Activated naive CD4-positive, alpha-beta T cell treated with anti-CD3 and anti-CD28 coated beads, Interleukin-2, amount 10 ng/mL, durations not matched to agents 7 days and 5 days (primary cell): ENCODE results near the gene CHST9.

Source experiments
- CTCF ChIA-PET: fragments of 350-600 bp; sonication (Branson Sonifier 250); formaldehyde crosslinking; loops from one replicate; lab custom pipeline; 2021; ENCODE audit warnings: antibody characterized with exemption; lab: Charles Lee
- DNase-seq: peaks from one replicate; pipeline ENCODE4 v3.0.0-alpha.2; 2020
- H3K27ac Mint-ChIP-seq: one replicate; pipeline ENCODE4 v1.8.0; 2021; ENCODE audit warnings: mild to moderate bottlenecking, moderate library complexity, mixed read lengths
- H3K27me3 Mint-ChIP-seq: one replicate; pipeline ENCODE4 v1.8.0; 2021; ENCODE audit warnings: mild to moderate bottlenecking, mixed read lengths
- H3K36me3 Mint-ChIP-seq: one replicate; pipeline ENCODE4 v1.8.0; 2021; ENCODE audit warnings: mixed read lengths
- H3K4me1 Mint-ChIP-seq: one replicate; pipeline ENCODE4 v1.8.0; 2021; ENCODE audit warnings: mixed read lengths
- H3K4me3 Mint-ChIP-seq: one replicate; pipeline ENCODE4 v1.8.0; 2021; ENCODE audit warnings: mild to moderate bottlenecking, moderate library complexity, mixed read lengths
- H3K9me3 Mint-ChIP-seq: one replicate; pipeline ENCODE4 v1.8.0; 2021; ENCODE audit warnings: mixed read lengths

The CHST9 gene

GRCh38 chr18:26902291-26902690 is 282.8 kb downstream of the CHST9 start:
- no peak for DNase-seq
- Mint-ChIP-seq H3K4me1 (no peaks in the 10 kb centered on the region), H3K27me3 (no peaks in the 10 kb centered on the region), H3K9me3 (peaks cover 24% of the 10 kb centered on the region), H3K36me3 (no peaks in the 10 kb centered on the region), H3K27ac (no peak overlapping the region), H3K4me3 (no peak overlapping the region)
- CTCF ChIA-PET = no interaction called here

DNA sequence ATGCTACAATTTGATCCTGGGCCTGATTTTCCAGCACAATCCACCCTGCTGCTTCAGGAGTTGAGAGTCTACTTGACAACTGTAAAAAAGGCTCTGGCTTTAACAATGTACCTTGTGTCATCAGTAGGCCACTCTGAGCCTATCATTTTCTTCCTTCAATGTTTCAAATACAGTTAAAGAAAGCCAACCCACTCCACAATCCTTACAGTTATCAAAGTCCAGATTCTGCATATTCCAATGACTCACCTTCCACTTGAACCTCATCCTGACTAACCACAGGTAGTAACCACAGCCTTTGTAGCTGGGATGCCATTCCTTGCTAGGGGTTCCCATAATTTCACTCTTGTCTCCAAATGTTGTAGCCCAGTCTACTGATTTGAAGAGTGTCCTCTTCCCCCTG is 284.1 kb downstream of the CHST9 start:
- no peak overlapping the region for H3K27ac Mint-ChIP-seq

GRCh38 chr18:26894426-26894825 is 290.7 kb downstream of the CHST9 start:
- no peak overlapping the region for H3K4me3 Mint-ChIP-seq
- CTCF ChIA-PET = no interaction called here
- no peak for DNase-seq
- H3K4me1 Mint-ChIP-seq = no peaks in the 10 kb centered on the region
- H3K9me3 Mint-ChIP-seq = peaks cover 2% of the 10 kb centered on the region
- no peak overlapping the region for H3K27ac Mint-ChIP-seq
- H3K27me3 Mint-ChIP-seq = no peaks in the 10 kb centered on the region
- no peaks in the 10 kb centered on the region for H3K36me3 Mint-ChIP-seq

More for the DNA sequence above, 284.1 kb downstream of the CHST9 start:
- DNase-seq = no peak
- no peak overlapping the region for H3K4me3 Mint-ChIP-seq
- no peaks in the 10 kb centered on the region for H3K4me1 Mint-ChIP-seq
- H3K27me3 Mint-ChIP-seq = no peaks in the 10 kb centered on the region
- CTCF ChIA-PET = no interaction called here
- no peaks in the 10 kb centered on the region for H3K36me3 Mint-ChIP-seq
- peaks cover 24% of the 10 kb centered on the region for H3K9me3 Mint-ChIP-seq

- Mint-ChIP-seq H3K27ac (no peak overlapping the region), H3K4me1 (no peaks in the 10 kb centered on the region), H3K27me3 (no peaks in the 10 kb centered on the region), H3K36me3 (no peaks in the 10 kb centered on the region), H3K4me3 (no peak overlapping the region), H3K9me3 (peaks cover 2% of the 10 kb centered on the region)
- CTCF ChIA-PET = no interaction called here
- DNase-seq = no peak
Measured at GRCh38 chr18:26893996-26894395, 291.1 kb downstream of the CHST9 start.

DNA sequence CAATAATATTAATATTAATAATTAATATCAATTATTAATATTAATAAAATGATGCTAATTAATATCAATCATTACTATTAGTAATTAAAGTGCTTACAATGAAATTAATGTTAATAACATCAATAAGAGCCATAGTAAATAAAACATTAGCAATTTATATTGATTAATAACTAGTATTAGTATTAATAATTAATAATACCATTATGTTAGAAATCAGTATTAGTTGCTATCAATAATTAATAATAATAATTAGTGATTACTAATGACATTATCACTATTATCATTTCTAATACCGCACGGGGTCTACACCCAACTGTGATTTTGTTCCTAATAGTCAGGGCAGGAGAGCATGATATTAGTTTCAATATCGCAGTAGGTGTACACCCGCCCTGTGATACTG is 296.8 kb downstream of the CHST9 start:
- Mint-ChIP-seq H3K36me3 (no peaks in the 10 kb centered on the region), H3K4me1 (no peaks in the 10 kb centered on the region), H3K27ac (no peak overlapping the region), H3K27me3 (no peaks in the 10 kb centered on the region), H3K9me3 (no peaks in the 10 kb centered on the region), H3K4me3 (no peak overlapping the region)
- CTCF ChIA-PET = no interaction called here
- DNase-seq = no peak

DNA sequence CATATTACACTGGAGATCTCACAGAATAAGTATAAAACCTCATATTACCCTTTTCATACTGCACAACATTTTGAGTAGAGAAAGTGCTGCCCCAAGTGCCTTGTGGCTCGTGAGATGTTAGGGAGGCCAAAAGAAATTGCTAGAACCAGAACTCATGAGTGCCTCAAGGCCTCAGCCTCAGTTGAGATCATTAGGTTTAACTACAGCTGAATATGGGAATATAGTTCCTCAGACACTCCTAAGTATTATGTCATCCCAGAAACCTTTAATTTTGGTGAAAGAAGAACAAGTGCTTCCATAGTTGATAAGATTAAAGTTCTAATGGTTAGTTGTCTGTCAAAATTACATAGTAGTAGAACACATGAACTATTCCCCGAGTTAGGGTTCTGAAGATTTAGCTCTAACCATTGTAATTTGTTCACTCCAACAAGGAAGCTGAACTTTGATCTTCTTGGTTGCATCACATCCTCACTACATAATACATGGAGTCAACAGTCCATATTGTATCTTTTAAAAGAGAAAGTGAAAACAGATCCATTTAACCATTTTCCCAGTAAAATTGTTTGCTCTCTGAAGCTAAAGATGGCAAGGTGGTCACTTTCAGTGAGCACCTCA is 310.0 kb downstream of the CHST9 start:
- CTCF ChIA-PET = no interaction called here
- Mint-ChIP-seq H3K9me3 (no peaks in the 10 kb centered on the region), H3K27ac (no peak overlapping the region), H3K36me3 (no peaks in the 10 kb centered on the region), H3K4me1 (no peaks in the 10 kb centered on the region), H3K27me3 (no peaks in the 10 kb centered on the region), H3K4me3 (no peak overlapping the region)
- DNase-seq = no peak

DNA sequence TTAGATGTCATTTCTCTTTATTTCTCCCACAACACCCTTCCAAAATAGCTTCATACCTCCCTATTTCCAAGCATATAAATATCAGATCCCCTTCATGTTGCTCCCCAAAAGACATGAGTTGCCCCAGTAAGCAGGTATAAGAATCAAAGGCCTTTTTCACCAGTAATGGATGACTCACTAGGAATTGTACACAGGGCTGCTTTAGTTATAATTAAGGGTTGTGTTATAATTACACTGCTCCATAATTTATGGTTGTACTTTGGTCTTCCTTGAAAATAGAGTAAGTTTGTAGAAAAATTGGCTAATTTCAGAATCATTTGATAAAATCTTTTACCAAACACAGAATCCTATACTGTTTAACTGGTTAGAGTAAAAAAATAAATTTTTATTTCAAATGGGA is 310.8 kb downstream of the CHST9 start:
- Mint-ChIP-seq H3K27ac (no peak overlapping the region), H3K27me3 (no peaks in the 10 kb centered on the region), H3K4me3 (no peak overlapping the region), H3K36me3 (no peaks in the 10 kb centered on the region), H3K4me1 (no peaks in the 10 kb centered on the region), H3K9me3 (no peaks in the 10 kb centered on the region)
- CTCF ChIA-PET = no interaction called here
- DNase-seq = no peak

- H3K4me1 Mint-ChIP-seq = no peaks in the 10 kb centered on the region
- DNase-seq = no peak
- no peaks in the 10 kb centered on the region for H3K9me3 Mint-ChIP-seq
- no peak overlapping the region for H3K27ac Mint-ChIP-seq
- no peaks in the 10 kb centered on the region for H3K36me3 Mint-ChIP-seq
- peaks cover 1% of the 10 kb centered on the region for H3K27me3 Mint-ChIP-seq
- H3K4me3 Mint-ChIP-seq = no peak overlapping the region
- CTCF ChIA-PET = no interaction called here
Measured at GRCh38 chr18:26869640-26870039, 315.5 kb downstream of the CHST9 start.

DNA sequence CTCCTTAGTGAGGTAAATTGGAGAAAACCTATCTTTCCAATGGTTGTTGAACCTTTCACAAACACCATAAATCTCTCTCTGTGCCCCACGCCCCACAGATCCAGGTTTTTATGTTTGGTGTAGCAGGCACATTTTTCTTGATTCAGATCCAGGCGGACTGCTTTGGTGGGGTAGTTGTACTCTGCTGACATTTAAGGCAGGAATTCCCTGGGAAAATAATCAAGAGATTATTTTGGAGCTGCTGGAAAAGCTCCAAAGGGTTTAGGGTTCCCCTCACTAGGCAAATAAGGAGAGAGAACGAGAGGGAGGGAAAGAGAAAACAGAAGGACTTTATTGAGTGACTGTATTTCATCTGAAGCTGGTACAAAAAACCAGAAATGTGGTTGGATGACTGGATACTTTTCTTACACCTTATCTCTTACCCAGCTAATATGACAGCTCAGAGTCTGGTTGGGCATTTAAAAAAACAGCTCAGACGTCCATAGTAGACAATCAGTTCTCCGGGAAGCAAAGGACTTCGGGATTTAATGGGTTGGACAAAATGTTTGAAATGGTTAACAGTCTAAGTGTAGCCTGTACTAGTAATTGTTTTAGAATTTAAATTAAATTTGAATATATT is 316.0 kb downstream of the CHST9 start:
- H3K4me1 Mint-ChIP-seq = no peaks in the 10 kb centered on the region
- no peak for DNase-seq
- no peaks in the 10 kb centered on the region for H3K9me3 Mint-ChIP-seq
- H3K27me3 Mint-ChIP-seq = peaks cover 7% of the 10 kb centered on the region
- CTCF ChIA-PET = no interaction called here
- no peak overlapping the region for H3K4me3 Mint-ChIP-seq
- H3K27ac Mint-ChIP-seq = no peak overlapping the region
- no peaks in the 10 kb centered on the region for H3K36me3 Mint-ChIP-seq

- CTCF ChIA-PET = no interaction called here
- no peak for DNase-seq
- Mint-ChIP-seq H3K4me1 (no peaks in the 10 kb centered on the region), H3K27me3 (peaks cover 17% of the 10 kb centered on the region), H3K36me3 (no peaks in the 10 kb centered on the region), H3K4me3 (no peak overlapping the region), H3K9me3 (no peaks in the 10 kb centered on the region), H3K27ac (no peak overlapping the region)
Measured at GRCh38 chr18:26867471-26867870, 317.6 kb downstream of the CHST9 start.

DNA sequence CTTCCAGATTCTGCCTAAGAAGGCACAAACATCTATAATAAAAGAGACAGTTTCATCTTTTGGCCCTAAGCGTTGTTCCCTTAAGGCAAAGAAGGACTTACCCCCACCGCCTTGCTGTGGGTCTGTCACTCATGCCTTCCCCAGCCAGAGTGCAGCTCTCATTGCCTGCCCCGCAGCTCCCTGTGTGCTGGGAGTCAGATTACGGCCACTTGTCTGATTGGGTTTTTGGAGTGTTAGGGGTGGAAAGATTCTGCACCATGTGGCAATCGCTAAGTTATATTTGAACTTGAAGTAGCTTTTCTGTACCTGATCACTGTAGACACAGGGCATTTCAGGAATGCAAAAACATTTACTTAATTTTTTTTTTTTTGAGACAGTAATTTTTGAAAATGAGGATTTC is 319.6 kb downstream of the CHST9 start, which contains the start of gene AQP4:
TSS of gene AQP4 (minus strand) at position 151 of the 400 bp plus-strand sequence. CDS start at position 133, 18 bp downstream.
- CTCF ChIA-PET = no interaction called here
- no peaks in the 10 kb centered on the region for H3K36me3 Mint-ChIP-seq
- H3K27ac Mint-ChIP-seq = no peak within 1 kb of the TSS
- no peak within 1 kb of the TSS for H3K4me3 Mint-ChIP-seq
- DNase-seq = no peak
- H3K27me3 Mint-ChIP-seq = peaks cover 17% of the 10 kb centered on the region
- H3K9me3 Mint-ChIP-seq = no peaks in the 10 kb centered on the region
- no peaks in the 10 kb centered on the region for H3K4me1 Mint-ChIP-seq

- H3K36me3 Mint-ChIP-seq = no peaks in the 10 kb centered on the region
- H3K4me1 Mint-ChIP-seq = no peaks in the 10 kb centered on the region
- CTCF ChIA-PET = no interaction called here
- H3K9me3 Mint-ChIP-seq = no peaks in the 10 kb centered on the region
- H3K27ac Mint-ChIP-seq = no peak overlapping the region
- no peak for DNase-seq
- no peak overlapping the region for H3K4me3 Mint-ChIP-seq
- H3K27me3 Mint-ChIP-seq = peaks cover 17% of the 10 kb centered on the region
Measured at GRCh38 chr18:26864658-26865057, 320.4 kb downstream of the CHST9 start.

DNA sequence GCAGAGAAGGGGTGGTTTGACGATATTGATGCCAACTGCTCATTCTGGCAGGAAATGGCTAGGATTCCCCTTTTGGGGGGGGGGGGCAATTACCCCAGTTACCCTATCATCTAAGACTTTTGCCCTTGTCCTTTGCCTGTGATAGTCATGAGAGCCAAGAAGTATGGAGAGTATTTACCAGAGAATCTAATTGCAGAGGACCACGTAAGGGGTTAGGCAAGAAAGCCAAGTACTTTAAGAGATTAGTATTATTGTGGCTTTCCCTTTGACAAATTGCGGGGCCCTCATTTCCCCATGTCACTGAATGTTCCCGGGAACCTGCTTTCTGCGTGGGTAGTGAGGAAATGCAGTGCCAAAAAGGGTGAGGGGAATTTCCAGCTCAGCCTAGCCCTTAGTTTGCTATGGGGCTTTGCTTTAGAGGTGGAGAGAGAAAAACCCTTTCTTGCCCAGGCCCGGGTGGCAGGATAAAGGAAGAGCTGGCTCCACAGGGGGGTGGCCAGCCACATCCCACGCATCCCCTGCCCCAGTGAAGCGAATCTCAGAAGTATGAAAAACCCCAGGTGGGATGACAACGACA is 321.1 kb downstream of the CHST9 start:
- no peak overlapping the region for H3K4me3 Mint-ChIP-seq
- H3K9me3 Mint-ChIP-seq = no peaks in the 10 kb centered on the region
- H3K36me3 Mint-ChIP-seq = no peaks in the 10 kb centered on the region
- CTCF ChIA-PET = no interaction called here
- no peak for DNase-seq
- H3K4me1 Mint-ChIP-seq = no peaks in the 10 kb centered on the region
- peaks cover 17% of the 10 kb centered on the region for H3K27me3 Mint-ChIP-seq
- no peak overlapping the region for H3K27ac Mint-ChIP-seq

GRCh38 chr18:26863122-26863879 is 321.8 kb downstream of the CHST9 start:
- Mint-ChIP-seq H3K36me3 (no peaks in the 10 kb centered on the region), H3K4me1 (no peaks in the 10 kb centered on the region), H3K27ac (no peak overlapping the region), H3K27me3 (peaks cover 17% of the 10 kb centered on the region), H3K9me3 (no peaks in the 10 kb centered on the region), H3K4me3 (no peak overlapping the region)
- CTCF ChIA-PET = no interaction called here
- no peak for DNase-seq
